ENCODE data around the gene MYOG. TPM values are rescaled to one million over a fixed set of nuclear protein-coding genes. Genes with fewer than 3 reads are reported as not detected.
A peak's percentile ranks its signal among the peaks of the same experiment; 100 is the strongest.

MYOG gene
- total RNA-seq, 1 experiment from 2014 or later: not detected

DNA sequence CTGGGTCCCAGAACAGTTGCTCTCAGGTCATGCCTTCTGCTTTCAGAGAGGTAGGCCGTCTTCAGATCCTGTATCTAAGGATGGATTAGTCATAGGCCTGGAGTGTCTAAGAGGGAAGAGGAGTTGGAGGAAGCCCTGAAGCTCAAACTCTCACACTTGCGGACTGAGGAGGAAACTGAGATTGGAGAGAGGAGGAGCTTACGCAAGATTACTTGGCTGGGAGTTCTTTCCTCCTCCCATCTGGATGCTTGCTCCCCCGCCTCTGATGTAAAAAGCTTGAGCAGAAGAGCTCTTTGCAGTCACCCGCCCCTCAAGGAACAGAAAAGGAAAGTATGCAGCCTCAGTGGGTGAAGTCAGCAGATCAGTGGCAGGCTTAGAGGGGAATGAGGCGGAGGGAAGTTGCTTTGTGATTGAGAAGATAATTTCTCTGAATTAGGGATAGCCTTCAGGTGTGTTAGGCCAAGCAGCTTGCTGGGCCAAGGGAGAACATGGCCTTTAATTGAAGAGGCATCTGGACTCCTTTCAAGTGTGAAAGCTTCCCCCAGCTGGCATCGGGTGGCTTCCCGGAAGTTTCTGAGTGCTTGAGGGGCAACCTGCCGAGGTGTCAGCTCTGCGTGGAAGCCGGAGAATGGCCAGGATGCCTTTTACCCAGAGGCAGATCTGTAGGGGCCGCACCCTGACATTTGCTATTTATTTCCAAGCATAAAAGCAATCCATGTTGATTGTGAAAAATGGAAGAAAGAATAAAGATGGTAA, 48.3 kb upstream of the MYOG start:
- Mint-ChIP-seq H3K9me3 (no peaks in the 10 kb centered on the region), H3K27ac (peak overlapping the region in 1 of 3 experiments; percentile 71; a peak in 2 of 7 replicates), H3K4me3 (no peak overlapping the region), H3K27me3 (ENCODE audit: low read depth) (peaks cover 13% of the 10 kb centered on the region), H3K36me3 (ENCODE audit: insufficient read depth in 1 of 3, low read depth in 3 of 3) (no peaks in the 10 kb centered on the region), H3K4me1 (peaks cover 13 to 19% of the 10 kb centered on the region in 2 experiments)
- Histone ChIP-seq H2BK12ac (ENCODE audit: insufficient read length, low read depth, low read length) (no peak overlapping the region), H4K8ac (replicated peaks; ENCODE audit: insufficient read length, low read depth, low read length) (no peak overlapping the region), H3K56ac (ENCODE audit: insufficient read length, low read depth, low read length) (no peak overlapping the region), H2BK120ac (ENCODE audit: low read depth, low read length, poor library complexity, severe bottlenecking) (no peak overlapping the region), H3K23me2 (ENCODE audit: insufficient read length, low read depth, low read length, poor library complexity, severe bottlenecking) (no peaks in the 10 kb centered on the region), H2BK20ac (ENCODE audit: low read depth, low read length, poor library complexity, severe bottlenecking) (no peak overlapping the region), H3K4ac (ENCODE audit: low read depth, low read length) (no peak overlapping the region), H3T11ph (ENCODE audit: low read length) (no peak overlapping the region), H3K27ac (ENCODE audit: insufficient read length, low read depth, low read length) (no peak overlapping the region), H4K5ac (ENCODE audit: insufficient read length, low read depth, low read length) (no peak overlapping the region), H3K9ac (ENCODE audit: extremely low read depth, insufficient read length, low read length) (no peak overlapping the region), H3K9me3 (ENCODE audit: control insufficient read depth, low read depth, low read length) (no peaks in the 10 kb centered on the region), H3K23ac (ENCODE audit: insufficient read length, low read depth, low read length) (no peak overlapping the region), H3K79me1 (ENCODE audit: insufficient read depth, low read depth, low read length, poor library complexity, severe bottlenecking) (no peaks in the 10 kb centered on the region), H3K4me2 (ENCODE audit: insufficient read depth, insufficient read length, low read length) (no peak overlapping the region), H3K14ac (ENCODE audit: insufficient read depth, low read length) (no peak overlapping the region), H4K91ac (ENCODE audit: insufficient read length, low read depth, low read length) (no peak overlapping the region), H2AFZ (ENCODE audit: low read length) (no peak overlapping the region), H2BK15ac (ENCODE audit: low read depth, low read length) (no peak overlapping the region), H3K27me3 (ENCODE audit: insufficient read depth, low read length) (no peaks in the 10 kb centered on the region; the same call in 1 of the 2 replicates), H3K79me2 (ENCODE audit: insufficient read depth, low read length) (no peaks in the 10 kb centered on the region), H3K4me1 (ENCODE audit: insufficient read depth, low read length) (no peaks in the 10 kb centered on the region), H2AK5ac (ENCODE audit: insufficient read length, low read length) (no peak overlapping the region), H2BK5ac (ENCODE audit: insufficient read length, low read length) (no peak overlapping the region), H4K20me1 (ENCODE audit: control insufficient read depth, insufficient read depth, insufficient read length) (no peaks in the 10 kb centered on the region), H3K18ac (ENCODE audit: insufficient read length, low read depth, low read length) (no peak overlapping the region)
- no peak for DNase-seq
- WGBS (ENCODE audit: extremely low coverage, insufficient read length, low lambda C conversion rate): no CpG with 5 or more reads among the region's 12 CpGs
- TF ChIP-seq, protein P1, sequence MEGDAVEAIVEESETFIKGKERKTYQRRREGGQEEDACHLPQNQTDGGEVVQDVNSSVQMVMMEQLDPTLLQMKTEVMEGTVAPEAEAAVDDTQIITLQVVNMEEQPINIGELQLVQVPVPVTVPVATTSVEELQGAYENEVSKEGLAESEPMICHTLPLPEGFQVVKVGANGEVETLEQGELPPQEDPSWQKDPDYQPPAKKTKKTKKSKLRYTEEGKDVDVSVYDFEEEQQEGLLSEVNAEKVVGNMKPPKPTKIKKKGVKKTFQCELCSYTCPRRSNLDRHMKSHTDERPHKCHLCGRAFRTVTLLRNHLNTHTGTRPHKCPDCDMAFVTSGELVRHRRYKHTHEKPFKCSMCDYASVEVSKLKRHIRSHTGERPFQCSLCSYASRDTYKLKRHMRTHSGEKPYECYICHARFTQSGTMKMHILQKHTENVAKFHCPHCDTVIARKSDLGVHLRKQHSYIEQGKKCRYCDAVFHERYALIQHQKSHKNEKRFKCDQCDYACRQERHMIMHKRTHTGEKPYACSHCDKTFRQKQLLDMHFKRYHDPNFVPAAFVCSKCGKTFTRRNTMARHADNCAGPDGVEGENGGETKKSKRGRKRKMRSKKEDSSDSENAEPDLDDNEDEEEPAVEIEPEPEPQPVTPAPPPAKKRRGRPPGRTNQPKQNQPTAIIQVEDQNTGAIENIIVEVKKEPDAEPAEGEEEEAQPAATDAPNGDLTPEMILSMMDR (conservative IDR thresholded peaks at IDR 0.05): no peak
